PC-3 (cell line): ENCODE measurements around the gene LRRC8E. TPM values are rescaled to one million over a fixed set of nuclear protein-coding genes. Genes with fewer than 3 reads are reported as not detected.
"Not testable (repeated sequence)": the region's sequence is repeated elsewhere in the genome, so short reads cannot be mapped to it uniquely, and the experiment has no call there.

Experiments used
- ATAC-seq: fragments of 200-7000 bp; cut with Tn5 transposase; 2 replicates; pipeline ENCODE4 v1.9.1; 2020; ENCODE audit warnings: mild to moderate bottlenecking, moderate library complexity
- BruUV-seq: library from RNA; stranded (reverse); fragments of 400-500 nt; replicated peaks from 2 replicates; lab custom pipeline; 2021; lab: Mats Ljungman, UMichigan
- CTCF ChIA-PET: fragments of 300-600 bp; sonication (Branson Sonifier 250); formaldehyde crosslinking; loops from one replicate; lab custom pipeline; 2022; ENCODE audit warnings: antibody characterized with exemption; lab: Charles Lee
- POLR2A ChIA-PET: fragments of 300-600 bp; sonication (Branson Sonifier 250); formaldehyde crosslinking; loops from one replicate; lab custom pipeline; 2022; ENCODE audit warnings: antibody characterized with exemption; ENCODE audit not compliant: unreplicated experiment; lab: Charles Lee
- DNase-seq: peaks from one replicate; pipeline ENCODE4 v3.0.0-alpha.2; 2015
- H2AFZ ChIP-seq: fragments of 300-600 bp; sonication (generic); 2 replicates; pipeline ENCODE4 v1.6.0; 2016; ENCODE audit warnings: antibody characterized with exemption, low read length
- H3F3A ChIP-seq: fragments of 300-600 bp; sonication (generic); one replicate; pipeline ENCODE4 v1.6.0; 2017; ENCODE audit warnings: antibody characterized with exemption, low read length, control low read depth, mild to moderate bottlenecking; ENCODE audit not compliant: unreplicated experiment
- H3K27ac ChIP-seq: fragments of 300-600 bp; sonication (generic); 2 replicates; pipeline ENCODE4 v1.5.1; 2016; ENCODE audit warnings: mild to moderate bottlenecking, low read length
- H3K27me3 ChIP-seq: fragments of 300-600 bp; sonication (generic); 2 replicates; pipeline ENCODE4 v1.6.1; 2016; ENCODE audit warnings: low read length, mixed read lengths
- H3K36me3 ChIP-seq: fragments of 300-600 bp; sonication (generic); 2 replicates; pipeline ENCODE4 v1.6.1; 2016; ENCODE audit warnings: low read depth, mixed run types, low read length, mixed read lengths
- H3K4me1 ChIP-seq: fragments of 300-600 bp; sonication (generic); 2 replicates; pipeline ENCODE4 v1.5.1; 2016; ENCODE audit warnings: low read length; ENCODE audit not compliant: insufficient read depth
- H3K4me2 ChIP-seq: fragments of 300-600 bp; sonication (generic); 2 replicates; pipeline ENCODE4 v1.6.0; 2016; ENCODE audit warnings: low read length
- H3K4me3 ChIP-seq: fragments of 300-600 bp; sonication (generic); 2 replicates; pipeline ENCODE4 v1.5.1; 2016; ENCODE audit warnings: mild to moderate bottlenecking, low read length, mixed read lengths
- H3K79me2 ChIP-seq: fragments of 300-600 bp; sonication (generic); 2 replicates; pipeline ENCODE4 v1.6.1; 2017; ENCODE audit warnings: low read length, mixed read lengths
- H3K9ac ChIP-seq: fragments of 300-600 bp; sonication (generic); 2 replicates; pipeline ENCODE4 v1.6.0; 2016; ENCODE audit warnings: mild to moderate bottlenecking, low read length
- H3K9me2 ChIP-seq: fragments of 300-600 bp; sonication (generic); replicated peaks from 2 replicates; pipeline ENCODE4 v1.6.1; 2016; ENCODE audit warnings: mixed run types, low read length, mixed read lengths
- H3K9me3 ChIP-seq: fragments of 300-600 bp; sonication (generic); 2 replicates; pipeline ENCODE4 v1.6.1; 2016; ENCODE audit warnings: low read length, mixed read lengths
- H4K20me1 ChIP-seq: fragments of 300-600 bp; sonication (generic); 2 replicates; pipeline ENCODE4 v1.6.1; 2016; ENCODE audit warnings: low read length, mixed read lengths
- CTCF ChIP-seq: fragments of 300-600 bp; sonication (generic); conservative IDR thresholded peaks from 2 replicates; pipeline ENCODE4 v1.5.1; 2017; ENCODE audit warnings: antibody characterized with exemption, low read depth, mild to moderate bottlenecking, low read length
- EZH2 ChIP-seq: fragments of 300-600 bp; sonication (generic); IDR thresholded peaks from one replicate; pipeline ENCODE4 v1.6.1; 2017; ENCODE audit warnings: antibody characterized with exemption, mild to moderate bottlenecking, low read length; ENCODE audit not compliant: unreplicated experiment
- EZH2phosphoT487 ChIP-seq: fragments of 300-600 bp; sonication (generic); IDR thresholded peaks from 2 replicates; pipeline ENCODE4 v1.6.1; 2018; ENCODE audit warnings: mild to moderate bottlenecking, antibody characterized with exemption, low read length, borderline replicate concordance
- intact Hi-C: fragments of 100-400 bp; cut with micrococcal nuclease; formaldehyde crosslinking; loops from 2 replicates; pipeline ENCODE4 v1.9.0; 2023
- total RNA-seq: library from RNA; depleted of rRNA; stranded (reverse); fragments of >200 nt; gene quantifications from 2 replicates; pipeline ENCODE4 v1.2.3, GENCODE V29; 2014

Gene LRRC8E
- total RNA-seq, 1 experiment from 2014 or later: 30.8 TPM

GRCh38 chr19:7916955-7917266 is 28.6 kb downstream of the LRRC8E start:
- ATAC-seq (no peak), DNase-seq (no peak)
- Histone ChIP-seq H3K27me3 (no peaks in the 10 kb centered on the region), H3K9me2 (no peaks in the 10 kb centered on the region), H4K20me1 (0 out of 2 replicates have a peak, but pooled peaks cover 4% of the 10 kb centered on the region), H3K4me2 (peak overlapping the region; percentile 90), H3K9ac (peak overlapping the region; percentile 73), H3K36me3 (no peaks in the 10 kb centered on the region; the same call in 1 of the 2 replicates), H3K4me1 (peaks cover 33% of the 10 kb centered on the region), H3K79me2 (peaks cover 9% of the 10 kb centered on the region; the same call in 1 of the 2 replicates), H3F3A (no peaks in the 10 kb centered on the region), H2AFZ (peak overlapping the region; percentile 87), H3K4me3 (peak overlapping the region; percentile 74), H3K9me3 (no peaks in the 10 kb centered on the region), H3K27ac (no peak overlapping the region)
- intact Hi-C loops: no loop called here
- BruUV-seq: TSS peak; percentile 24
- CTCF ChIA-PET: no interaction called here
- no peak for TF ChIP-seq EZH2phosphoT487
- no peak for TF ChIP-seq EZH2
- no peak for TF ChIP-seq CTCF
- POLR2A ChIA-PET: interaction anchor here (0.7 kb wide), 1 partner anchor 18 kb away, joined by 3 read pairs; no protein-coding TSS in a partner anchor

- Histone ChIP-seq H3K27ac (no peak overlapping the region), H4K20me1 (0 out of 2 replicates have a peak, but pooled peaks cover 4% of the 10 kb centered on the region), H3K4me2 (peak overlapping the region; percentile 90), H3K9ac (peak overlapping the region; percentile 73), H3F3A (no peaks in the 10 kb centered on the region), H3K4me1 (peaks cover 33% of the 10 kb centered on the region), H3K27me3 (no peaks in the 10 kb centered on the region), H2AFZ (peak overlapping the region; percentile 87), H3K36me3 (no peaks in the 10 kb centered on the region; the same call in 1 of the 2 replicates), H3K79me2 (peaks cover 9% of the 10 kb centered on the region; the same call in 1 of the 2 replicates), H3K4me3 (peak overlapping the region; percentile 74), H3K9me2 (no peaks in the 10 kb centered on the region), H3K9me3 (no peaks in the 10 kb centered on the region)
- DNase-seq (peak; percentile 75), ATAC-seq (peak; percentile 39)
- BruUV-seq: no TSS peak
- POLR2A ChIA-PET: interaction anchor here (0.5 to 0.7 kb wide), 2 partner anchors 14 to 19 kb away, joined by 3 to 5 read pairs; partner anchors contain the start of gene MAP2K7
- CTCF ChIA-PET: interaction anchor here (0.6 to 1.7 kb wide), 4 partner anchors 14 to 241 kb away, joined by 3 to 8 read pairs (median 6); no protein-coding TSS in a partner anchor
- TF ChIP-seq CTCF (peak; percentile 76), EZH2phosphoT487 (no peak)
- intact Hi-C loops: no loop called here
These were observed 29.2 kb downstream of the LRRC8E start for GRCh38 chr19:7917267-7918061.

- H3K4me2 ChIP-seq: peak overlapping the region; percentile 90
- DNase-seq, H3K79me2 ChIP-seq, BruUV-seq, H3K27ac ChIP-seq, intact Hi-C loops, ATAC-seq, H4K20me1 ChIP-seq, H3F3A ChIP-seq, POLR2A ChIA-PET, H3K36me3 ChIP-seq, H3K27me3 ChIP-seq, H3K9me2 ChIP-seq, H3K9me3 ChIP-seq: not testable (repeated sequence)
- CTCF ChIA-PET: interaction anchor here (0.6 to 1.7 kb wide), 4 partner anchors 15 to 240 kb away, joined by 3 to 8 read pairs (median 6); no protein-coding TSS in a partner anchor
- peak overlapping the region; percentile 87 for H2AFZ ChIP-seq
- peak overlapping the region; percentile 74 for H3K4me3 ChIP-seq
- H3K9ac ChIP-seq: peak overlapping the region; percentile 73; the same call in 1 of the 2 replicates
- H3K4me1 ChIP-seq: peaks cover 33% of the 10 kb centered on the region
These were observed 29.8 kb downstream of the LRRC8E start for GRCh38 chr19:7918062-7918614.
